ENCODE measurements around the gene EVI5. TPM values are rescaled to one million over a fixed set of nuclear protein-coding genes. Genes with fewer than 3 reads are reported as not detected.

Gene EVI5
- total RNA-seq, 2 experiments from 2014 or later: 25.7 to 27.9 TPM

GRCh38 chr1:92583821-92584760 is 200.8 kb downstream of the EVI5 start:
- ChIA-PET POLR2A (interaction anchor here (0.6 to 2.8 kb wide), 9 partner anchors 15 to 268 kb away, joined by 3 to 35 read pairs (median 3); partner anchors contain the start of gene GFI1), CTCF (interaction anchor here (0.8 to 2.8 kb wide), 3 partner anchors 13 to 98 kb away, joined by 3 to 18 read pairs (median 4); partner anchors contain the start of gene GFI1)
- Mint-ChIP-seq H3K4me3 (peak overlapping the region; percentile 69), H3K27me3 (no peaks in the 10 kb centered on the region), H3K4me1 (ENCODE audit: low read depth) (peaks cover 66% of the 10 kb centered on the region), H3K36me3 (ENCODE audit: low read depth) (peaks cover 19% of the 10 kb centered on the region), H3K27ac (peak overlapping the region; percentile 95), H3K9me3 (peaks cover 9% of the 10 kb centered on the region)
- peak; percentile 62 for TF ChIP-seq CTCF (IDR thresholded peaks at IDR 0.05)
- DNase-seq: peak; percentile 27
- ATAC-seq: peak; percentile 65
- intact Hi-C loops (cut with micrococcal nuclease): loop anchor here (1.0 to 5.0 kb wide), 2 partner anchors 46 to 97 kb away; partner anchors contain the start of gene GFI1

- DNase-seq (no peak), ATAC-seq (peak; percentile 63)
- Mint-ChIP-seq H3K27me3 (no peaks in the 10 kb centered on the region), H3K36me3 (ENCODE audit: low read depth) (peaks cover 56% of the 10 kb centered on the region), H3K4me1 (ENCODE audit: low read depth) (peaks cover 65% of the 10 kb centered on the region), H3K9me3 (no peaks in the 10 kb centered on the region), H3K27ac (peak overlapping the region; percentile 91), H3K4me3 (peak overlapping the region; percentile 84)
- intact Hi-C loops (cut with micrococcal nuclease): no loop called here
- POLR2A ChIA-PET: interaction anchor here (1.2 to 7.7 kb wide), 4 partner anchors 38 to 102 kb away, joined by 3 to 48 read pairs (median 14); partner anchors contain the start of gene GFI1
- CTCF ChIA-PET: interaction anchor here (0.7 to 1.8 kb wide), 7 partner anchors 16 to 93 kb away, joined by 3 to 13 read pairs (median 4); partner anchors contain the start of gene GFI1
- TF ChIP-seq CTCF (IDR thresholded peaks at IDR 0.05): no peak
These were observed 207.5 kb downstream of the EVI5 start for GRCh38 chr1:92577261-92577895.

- Mint-ChIP-seq H3K36me3 (ENCODE audit: low read depth) (peaks cover 67% of the 10 kb centered on the region), H3K27me3 (no peaks in the 10 kb centered on the region), H3K4me3 (peak overlapping the region; percentile 82), H3K4me1 (ENCODE audit: low read depth) (peaks cover 67% of the 10 kb centered on the region), H3K9me3 (no peaks in the 10 kb centered on the region), H3K27ac (peak overlapping the region; percentile 93)
- ChIA-PET POLR2A (interaction anchor here (1.1 to 7.7 kb wide), 7 partner anchors 12 to 263 kb away, joined by 3 to 48 read pairs (median 4); partner anchors contain the start of gene GFI1), CTCF (interaction anchor here (0.7 to 1.1 kb wide), 2 partner anchors 11 to 96 kb away, joined by 3 to 4 read pairs; no protein-coding TSS in a partner anchor)
- no peak for DNase-seq
- intact Hi-C loops (cut with micrococcal nuclease): loop anchor here (2.0 kb wide), 1 partner anchor 36 kb away; no protein-coding TSS in a partner anchor
- no peak for TF ChIP-seq CTCF (IDR thresholded peaks at IDR 0.05)
- no peak for ATAC-seq
These were observed 209.8 kb downstream of the EVI5 start for GRCh38 chr1:92575123-92575522.

GRCh38 chr1:92572520-92572919 is 212.4 kb downstream of the EVI5 start:
- CTCF ChIA-PET: interaction anchor here (0.8 to 1.3 kb wide), 3 partner anchors 18 to 259 kb away, joined by 3 read pairs; partner anchors contain the start of gene RPL5
- peaks cover 74% of the 10 kb centered on the region for H3K36me3 Mint-ChIP-seq (ENCODE audit: low read depth)
- no peak overlapping the region for H3K27ac Mint-ChIP-seq
- H3K4me1 Mint-ChIP-seq (ENCODE audit: low read depth): peaks cover 62% of the 10 kb centered on the region
- peak overlapping the region; percentile 34 for H3K4me3 Mint-ChIP-seq
- ATAC-seq (no peak), DNase-seq (no peak)
- TF ChIP-seq CTCF (IDR thresholded peaks at IDR 0.05): no peak
- no peaks in the 10 kb centered on the region for H3K9me3 Mint-ChIP-seq
- no peaks in the 10 kb centered on the region for H3K27me3 Mint-ChIP-seq
- intact Hi-C loops (cut with micrococcal nuclease): no loop called here
- POLR2A ChIA-PET: interaction anchor here (0.9 to 1.1 kb wide), 2 partner anchors 13 to 91 kb away, joined by 3 read pairs; no protein-coding TSS in a partner anchor

Data from activated CD8-positive, alpha-beta T cell treated with anti-CD3 and anti-CD28 coated beads for 36 hours (primary cell).